OCI-LY7 (cell line): ENCODE measurements around the gene PEX14. TPM values are rescaled to one million over a fixed set of nuclear protein-coding genes. Genes with fewer than 3 reads are reported as not detected.

Source experiments
- BruUV-seq: library from RNA; stranded (reverse); fragments of 400-500 nt; replicated peaks from 2 replicates; lab custom pipeline; 2021; lab: Mats Ljungman, UMichigan
- CTCF ChIA-PET: fragments of 300-600 bp; sonication (Branson Sonifier 250); formaldehyde crosslinking; loops from one replicate; lab custom pipeline; 2022; ENCODE audit warnings: antibody characterized with exemption; ENCODE audit not compliant: unreplicated experiment; lab: Charles Lee
- POLR2A ChIA-PET: fragments of 300-600 bp; sonication (Branson Sonifier 250); formaldehyde crosslinking; loops from one replicate; lab custom pipeline; 2022; ENCODE audit warnings: antibody characterized with exemption; lab: Charles Lee
- DNase-seq: peaks from one replicate; pipeline ENCODE4 v3.0.0-alpha.2; 2015; ENCODE audit warnings: low spot score
- H2AFZ ChIP-seq: fragments of 200-600 bp; sonication (generic), shearing (Covaris generic); 2 replicates; pipeline ENCODE4 v1.6.1; 2014; ENCODE audit warnings: mild to moderate bottlenecking, antibody characterized with exemption, low read length, moderate library complexity
- H3K27ac ChIP-seq: fragments of 200-600 bp; sonication (generic); 2 replicates; pipeline ENCODE4 v1.5.1; 2014; ENCODE audit warnings: mixed run types, low read depth, mild to moderate bottlenecking, moderate library complexity, low read length, inconsistent platforms; ENCODE audit not compliant: poor library complexity, severe bottlenecking
- H3K36me3 ChIP-seq: fragments of 200-600 bp; sonication (generic); 2 replicates; pipeline ENCODE4 v1.6.1; 2014; ENCODE audit warnings: mild to moderate bottlenecking, antibody characterized with exemption, low read length, moderate library complexity, mixed read lengths; ENCODE audit not compliant: insufficient read depth
- H3K4me1 ChIP-seq: fragments of 200-600 bp; sonication (generic); 2 replicates; pipeline ENCODE4 v1.5.1; 2014; ENCODE audit warnings: mild to moderate bottlenecking, low read length; ENCODE audit not compliant: insufficient read depth, poor library complexity, severe bottlenecking
- H3K4me2 ChIP-seq: fragments of 200-600 bp; sonication (generic); 2 replicates; pipeline ENCODE4 v1.6.1; 2014; ENCODE audit warnings: mild to moderate bottlenecking, low read length
- H3K4me3 ChIP-seq: fragments of 200-600 bp; sonication (generic); 2 replicates; pipeline ENCODE4 v1.5.1; 2014; ENCODE audit warnings: mild to moderate bottlenecking, low read depth, low read length; ENCODE audit not compliant: poor library complexity, severe bottlenecking
- H3K79me2 ChIP-seq: fragments of 200-600 bp; sonication (generic); 2 replicates; pipeline ENCODE4 v1.6.1; 2016; ENCODE audit warnings: low read depth, mild to moderate bottlenecking, low read length, moderate library complexity, mixed read lengths; ENCODE audit not compliant: insufficient read depth
- H3K9me2 ChIP-seq: fragments of 200-600 bp; sonication (generic); 2 replicates; pipeline ENCODE4 v1.6.1; 2016; ENCODE audit warnings: mild to moderate bottlenecking, low read length, mixed read lengths; ENCODE audit not compliant: insufficient read depth
- H3K9me3 ChIP-seq: fragments of 200-600 bp; sonication (generic); 2 replicates; pipeline ENCODE4 v1.6.1; 2014; ENCODE audit warnings: mild to moderate bottlenecking, mixed run types, low read length, mixed read lengths
- H4K20me1 ChIP-seq: fragments of 200-600 bp; sonication (generic); 2 replicates; pipeline ENCODE4 v1.6.1; 2014; ENCODE audit warnings: mild to moderate bottlenecking, antibody characterized with exemption, low read length, moderate library complexity, mixed read lengths; ENCODE audit not compliant: insufficient read depth
- CTCF ChIP-seq: fragments of 200-600 bp; sonication (generic); conservative IDR thresholded peaks from 2 replicates; pipeline ENCODE4 v1.5.1; 2014; ENCODE audit warnings: mild to moderate bottlenecking, antibody characterized with exemption, low read length, moderate library complexity, mixed read lengths
- EZH2phosphoT487 ChIP-seq: fragments of 200-600 bp; sonication (generic); IDR thresholded peaks from 2 replicates; pipeline ENCODE4 v1.6.1; 2018; ENCODE audit warnings: low read depth, borderline replicate concordance, mild to moderate bottlenecking, mixed run types, antibody characterized with exemption, low read length, moderate library complexity, mixed read lengths
- intact Hi-C: fragments of 100-400 bp; cut with micrococcal nuclease; formaldehyde crosslinking; loops from one replicate; pipeline ENCODE4 v1.10.0; 2022; ENCODE audit not compliant: unreplicated experiment
- total RNA-seq, 2 experiments: library from RNA; depleted of rRNA in 1 of 2; stranded (reverse); fragments of >200 nt in 1 of 2; shearing (Covaris generic) in 1 of 2; gene quantifications; 2 replicates each; pipeline ENCODE4 v1.2.3, GENCODE V29; 2014 to 2022

The PEX14 gene
- total RNA-seq, 2 experiments from 2014 or later, result 14.6 to 24.3 TPM

- Histone ChIP-seq H3K27ac (no peak overlapping the region), H3K9me3 (no peaks in the 10 kb centered on the region), H2AFZ (no peak overlapping the region), H4K20me1 (no peaks in the 10 kb centered on the region), H3K79me2 (no peaks in the 10 kb centered on the region), H3K4me1 (no peaks in the 10 kb centered on the region), H3K9me2 (no peaks in the 10 kb centered on the region), H3K4me3 (no peak overlapping the region), H3K36me3 (no peaks in the 10 kb centered on the region), H3K4me2 (no peak overlapping the region)
- DNase-seq, result no peak
- intact Hi-C loops, result no loop called here
- TF ChIP-seq CTCF (no peak), EZH2phosphoT487 (no peak)
- no TSS peak for BruUV-seq
- CTCF ChIA-PET, result no interaction called here
- POLR2A ChIA-PET, result interaction anchor here (0.6 kb wide), 1 partner anchor 446 kb away, joined by 4 read pairs; no protein-coding TSS in a partner anchor
Observed at GRCh38 chr1:10659218-10659617, 184.5 kb downstream of the PEX14 start.

- H3K9me2 ChIP-seq, result no peaks in the 10 kb centered on the region
- H3K27ac ChIP-seq, result no peak overlapping the region
- H3K4me2 ChIP-seq, result no peak overlapping the region
- H3K79me2 ChIP-seq, result no peaks in the 10 kb centered on the region
- intact Hi-C loops, result no loop called here
- H3K4me3 ChIP-seq, result no peak overlapping the region
- ChIA-PET CTCF (no interaction called here), POLR2A (no interaction called here)
- no peaks in the 10 kb centered on the region for H4K20me1 ChIP-seq
- no peak overlapping the region for H2AFZ ChIP-seq
- H3K36me3 ChIP-seq, result no peaks in the 10 kb centered on the region
- BruUV-seq, result no TSS peak
- no peaks in the 10 kb centered on the region for H3K4me1 ChIP-seq
- no peak for DNase-seq
- TF ChIP-seq EZH2phosphoT487 (no peak), CTCF (no peak)
- H3K9me3 ChIP-seq, result no peaks in the 10 kb centered on the region
Observed at GRCh38 chr1:10659646-10660540, 185.1 kb downstream of the PEX14 start.

GRCh38 chr1:10661453-10661852 is 186.7 kb downstream of the PEX14 start:
- POLR2A ChIA-PET, result no interaction called here
- H3K9me2 ChIP-seq, result no peaks in the 10 kb centered on the region
- BruUV-seq, result no TSS peak
- no peaks in the 10 kb centered on the region for H3K79me2 ChIP-seq
- intact Hi-C loops, result no loop called here
- no peak for DNase-seq
- no peaks in the 10 kb centered on the region for H3K36me3 ChIP-seq
- H3K4me1 ChIP-seq, result no peaks in the 10 kb centered on the region
- H2AFZ ChIP-seq, result no peak overlapping the region
- no peaks in the 10 kb centered on the region for H3K9me3 ChIP-seq
- no peak overlapping the region for H3K27ac ChIP-seq
- no peak overlapping the region for H3K4me3 ChIP-seq
- CTCF ChIA-PET, result no interaction called here
- no peaks in the 10 kb centered on the region; the same call in 1 of the 2 replicates for H4K20me1 ChIP-seq
- H3K4me2 ChIP-seq, result no peak overlapping the region
- no peak for TF ChIP-seq EZH2phosphoT487
- no peak for TF ChIP-seq CTCF
